GM12801 (cell line): Measurements from ENCODE around the gene ROPN1L.

ENCODE experiments used
- TF ChIP-seq, protein P1 (sequence below): IDR thresholded peaks from one replicate; pipeline ENCODE4 v1.5.1; 2011; ENCODE audit warnings: control low read depth; ENCODE audit not compliant: insufficient read length; ENCODE audit errors: extremely low read depth

Gene ROPN1L

DNA sequence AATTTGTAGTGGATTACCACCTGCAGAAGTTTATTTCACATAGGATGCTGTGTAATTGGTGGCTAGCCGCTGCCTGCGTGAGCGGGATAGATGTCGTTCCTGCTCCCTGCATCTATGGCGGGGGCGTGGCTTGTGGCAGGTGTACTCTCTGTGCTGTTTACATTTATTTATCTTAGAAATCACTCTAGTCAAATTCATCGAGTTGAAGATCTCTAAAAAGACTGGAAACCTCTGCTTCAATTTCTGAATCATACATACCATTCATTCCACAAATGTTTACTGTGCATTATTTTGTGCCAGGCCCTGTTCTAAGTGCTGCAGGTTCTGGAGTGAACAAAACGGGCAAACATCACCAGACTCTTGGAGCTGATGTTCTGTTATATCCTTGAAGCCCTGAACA, 11.9 kb downstream of the ROPN1L start:
- TF ChIP-seq, protein P1, sequence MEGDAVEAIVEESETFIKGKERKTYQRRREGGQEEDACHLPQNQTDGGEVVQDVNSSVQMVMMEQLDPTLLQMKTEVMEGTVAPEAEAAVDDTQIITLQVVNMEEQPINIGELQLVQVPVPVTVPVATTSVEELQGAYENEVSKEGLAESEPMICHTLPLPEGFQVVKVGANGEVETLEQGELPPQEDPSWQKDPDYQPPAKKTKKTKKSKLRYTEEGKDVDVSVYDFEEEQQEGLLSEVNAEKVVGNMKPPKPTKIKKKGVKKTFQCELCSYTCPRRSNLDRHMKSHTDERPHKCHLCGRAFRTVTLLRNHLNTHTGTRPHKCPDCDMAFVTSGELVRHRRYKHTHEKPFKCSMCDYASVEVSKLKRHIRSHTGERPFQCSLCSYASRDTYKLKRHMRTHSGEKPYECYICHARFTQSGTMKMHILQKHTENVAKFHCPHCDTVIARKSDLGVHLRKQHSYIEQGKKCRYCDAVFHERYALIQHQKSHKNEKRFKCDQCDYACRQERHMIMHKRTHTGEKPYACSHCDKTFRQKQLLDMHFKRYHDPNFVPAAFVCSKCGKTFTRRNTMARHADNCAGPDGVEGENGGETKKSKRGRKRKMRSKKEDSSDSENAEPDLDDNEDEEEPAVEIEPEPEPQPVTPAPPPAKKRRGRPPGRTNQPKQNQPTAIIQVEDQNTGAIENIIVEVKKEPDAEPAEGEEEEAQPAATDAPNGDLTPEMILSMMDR, result no peak

DNA sequence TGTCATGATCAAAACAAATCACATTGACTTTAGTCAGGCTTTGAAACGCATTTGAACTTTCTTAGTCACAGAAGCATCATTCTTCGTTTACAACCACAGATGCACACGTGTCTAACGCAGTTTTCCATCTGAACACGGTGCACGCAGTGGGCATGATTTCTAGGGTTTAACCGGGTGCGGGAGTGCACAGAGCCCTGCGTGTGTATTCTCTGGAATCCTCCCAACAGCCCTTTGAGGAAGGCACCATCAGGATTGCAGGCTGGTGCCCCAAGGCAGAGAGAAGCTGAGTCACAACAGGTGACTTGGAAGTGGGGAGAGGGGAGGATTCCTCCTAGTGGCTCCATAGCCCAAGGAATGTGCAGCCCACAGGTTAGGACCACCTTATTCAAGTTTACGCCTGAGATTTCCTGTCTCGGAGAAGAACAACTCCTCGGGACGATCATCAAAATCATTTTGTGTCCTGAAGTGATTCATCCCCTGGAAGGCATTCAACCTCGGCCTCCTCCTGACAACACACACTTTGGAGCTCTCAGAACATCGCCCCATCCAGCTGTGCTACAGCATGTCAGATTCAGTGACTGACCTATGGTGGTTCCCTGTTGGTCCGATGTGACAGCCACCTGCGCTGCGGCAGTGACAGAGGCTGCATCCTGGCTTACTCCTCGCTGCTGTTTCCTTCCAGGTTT, 13.1 kb downstream of the ROPN1L start:
- TF ChIP-seq, protein P1, result no peak

DNA sequence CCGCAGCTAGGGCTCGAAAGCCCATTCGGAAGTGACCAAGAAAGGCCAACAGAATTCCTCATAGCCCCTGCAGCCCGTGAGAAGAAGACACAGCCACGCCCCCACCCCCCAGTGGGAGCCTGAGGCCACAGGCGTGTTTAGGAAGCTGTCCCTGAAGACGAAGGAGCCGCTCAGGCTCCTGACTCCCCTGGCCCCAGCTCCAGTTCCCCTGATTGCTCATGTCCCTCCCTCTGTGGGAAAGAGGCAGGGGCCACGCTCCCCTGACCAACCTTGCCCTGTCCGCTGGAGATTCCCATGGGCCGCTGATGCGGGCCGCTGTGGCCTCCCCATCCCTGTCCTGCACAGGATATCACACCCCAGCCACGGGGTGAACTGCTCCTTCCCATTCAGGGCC, 13.6 kb downstream of the ROPN1L start:
- TF ChIP-seq, protein P1, result no peak

DNA sequence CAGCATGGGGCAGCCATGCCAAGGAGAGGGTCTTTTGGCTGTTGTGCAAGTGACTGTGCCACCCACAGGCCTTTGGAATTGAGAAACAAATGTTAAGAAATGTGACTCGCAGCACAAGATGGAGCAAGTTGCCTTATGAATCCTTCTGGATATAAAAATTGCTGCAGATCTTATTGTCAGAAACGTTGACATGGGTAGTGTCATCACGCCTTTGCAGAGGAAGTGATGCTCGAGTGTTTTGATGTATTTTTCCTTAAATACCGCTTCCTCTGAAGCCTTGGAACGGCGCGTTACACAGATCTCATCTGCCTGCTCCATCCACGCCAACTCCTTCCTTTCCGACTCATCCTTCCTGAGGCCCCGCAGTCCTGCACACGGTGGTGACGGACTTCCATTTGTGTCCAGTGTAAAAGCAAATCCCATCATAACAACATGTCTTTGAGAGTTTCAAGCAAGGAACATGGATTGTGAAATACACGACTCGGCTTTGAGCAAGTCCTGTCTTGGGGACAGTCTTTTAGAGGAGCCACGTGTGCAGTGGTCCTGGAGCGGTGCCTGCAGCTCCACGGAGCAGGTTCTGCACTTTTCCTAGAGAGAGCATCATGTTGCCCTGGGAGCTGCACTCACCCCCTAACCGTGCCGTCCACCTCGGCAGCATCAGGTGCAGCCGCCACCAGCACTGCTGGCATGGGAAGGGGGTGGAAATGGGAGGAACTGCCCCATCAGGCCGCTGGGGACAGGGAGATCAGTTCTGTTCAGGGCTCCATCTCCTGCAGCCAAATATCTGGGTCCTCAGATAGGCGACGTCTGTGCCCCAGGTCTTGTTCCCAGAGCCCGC, 15.1 kb downstream of the ROPN1L start:
- TF ChIP-seq, protein P1, result no peak

DNA sequence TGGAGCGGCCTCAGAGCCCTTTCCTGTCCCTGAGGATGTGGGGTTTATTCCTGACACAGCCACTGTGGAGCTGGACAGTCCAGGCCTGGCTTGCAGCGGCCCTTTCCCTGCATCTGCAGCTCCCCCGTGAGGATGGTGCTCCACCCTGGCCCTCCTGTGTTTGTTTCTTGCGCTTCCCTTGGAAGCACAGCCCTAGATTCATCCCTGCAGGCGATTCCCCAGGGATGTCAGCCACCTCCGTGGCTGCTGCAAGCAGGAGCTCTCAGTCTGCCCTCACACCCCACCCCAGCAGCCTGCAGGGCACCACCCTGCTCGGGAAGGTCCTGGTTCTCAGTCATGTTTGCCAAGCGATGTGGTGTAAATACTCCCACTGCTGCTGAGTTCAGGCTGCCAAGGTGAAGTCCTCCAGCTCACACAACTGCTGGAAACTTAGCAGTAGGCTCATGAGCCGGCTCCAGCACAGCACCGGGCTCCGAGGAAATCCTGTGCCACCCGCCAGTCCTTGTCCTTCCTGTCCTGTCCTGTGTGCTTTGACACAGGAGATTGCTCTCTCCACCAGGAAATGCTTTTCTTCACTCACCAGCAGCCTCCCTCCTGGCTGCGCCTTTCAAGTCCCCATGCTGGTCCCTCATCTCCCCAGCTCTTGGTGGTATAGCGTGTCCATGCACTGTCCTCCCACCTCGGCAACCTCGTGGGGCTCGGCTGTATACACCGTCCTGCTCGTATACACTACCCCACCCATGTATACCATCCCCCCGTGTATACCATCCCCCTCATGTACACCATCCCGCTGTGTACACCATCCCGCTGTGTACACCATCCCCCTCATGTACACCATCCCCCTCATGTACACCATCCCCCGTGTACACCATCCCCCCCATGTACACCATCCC, 16.2 kb downstream of the ROPN1L start:
- TF ChIP-seq, protein P1, result no peak

DNA sequence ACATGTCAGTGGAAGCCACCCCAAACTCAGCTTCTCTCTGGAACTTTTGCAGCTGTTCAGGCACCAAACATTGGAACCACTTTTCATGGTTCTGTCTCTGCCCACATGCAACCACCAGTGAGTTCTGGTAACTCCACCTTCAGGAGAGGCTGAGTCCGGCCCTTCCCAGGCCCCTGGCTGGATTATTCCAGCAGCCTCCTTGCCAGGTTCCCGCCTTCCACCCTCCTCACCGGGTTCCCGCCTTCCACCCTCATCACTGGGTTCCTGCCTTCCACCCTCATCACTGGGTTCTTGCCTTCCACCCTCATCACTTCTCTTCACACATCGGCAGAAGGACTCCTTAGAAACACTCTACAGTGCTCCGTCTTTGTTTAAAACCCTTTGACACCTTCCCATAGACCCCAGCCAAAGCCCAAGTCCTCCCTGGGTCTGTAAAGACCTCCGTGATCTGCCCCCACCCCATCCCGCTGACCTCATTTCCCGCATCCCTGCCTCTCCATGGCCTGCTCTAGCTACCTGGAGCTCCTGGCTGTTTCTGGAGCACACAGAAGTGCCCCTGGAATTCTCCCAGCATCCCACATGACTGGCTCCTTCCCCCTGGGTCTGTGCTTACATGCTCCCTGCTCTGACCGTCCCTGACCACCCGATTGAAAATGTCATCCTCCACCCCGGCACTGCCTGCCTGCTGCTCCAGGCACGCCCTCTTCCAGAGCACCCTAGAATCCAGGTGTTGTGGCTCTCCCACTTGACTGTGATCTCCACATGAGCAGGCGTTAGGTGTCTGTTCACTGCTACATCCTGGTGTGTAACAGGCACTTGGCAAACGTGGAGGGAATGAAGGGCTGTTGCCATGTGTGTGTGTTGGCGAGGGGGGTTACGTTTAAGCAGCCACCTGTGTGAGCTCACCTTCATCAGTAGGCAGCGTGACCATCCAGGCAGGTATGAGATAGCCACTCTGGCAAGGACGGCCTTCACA, 17.7 kb downstream of the ROPN1L start:
- TF ChIP-seq, protein P1, result no peak
